ENCODE measurements around the gene TBC1D22B.

Gene TBC1D22B

GRCh38 chr6:37239950-37240713 lies 17.4 kb upstream of the TBC1D22B start:
- peak; percentile 29 for DNase-seq (ENCODE audit: low spot score)

GRCh38 chr6:37241131-37241530 lies 16.4 kb upstream of the TBC1D22B start:
- DNase-seq (ENCODE audit: low spot score): no peak

GRCh38 chr6:37241775-37242428 lies 15.7 kb upstream of the TBC1D22B start:
- no peak for DNase-seq (ENCODE audit: low spot score)

GRCh38 chr6:37242429-37243052 lies 15.0 kb upstream of the TBC1D22B start:
- DNase-seq (ENCODE audit: low spot score): peak; percentile 21

- DNase-seq (ENCODE audit: low spot score): no peak
Measured at GRCh38 chr6:37243131-37243815, 14.3 kb upstream of the TBC1D22B start.

GRCh38 chr6:37243816-37244370 lies 13.7 kb upstream of the TBC1D22B start:
- no peak for DNase-seq (ENCODE audit: low spot score)

GRCh38 chr6:37244430-37245310 lies 12.9 kb upstream of the TBC1D22B start:
- DNase-seq (ENCODE audit: low spot score): no peak

- no peak for DNase-seq (ENCODE audit: low spot score)
Measured at GRCh38 chr6:37251211-37251780, 6.3 kb upstream of the TBC1D22B start.

- no peak for DNase-seq (ENCODE audit: low spot score)
Measured at GRCh38 chr6:37253486-37254007, 4.0 kb upstream of the TBC1D22B start.

- no peak for DNase-seq (ENCODE audit: low spot score)
Measured at GRCh38 chr6:37254881-37255280, 2.7 kb upstream of the TBC1D22B start.

GRCh38 chr6:37256692-37257319 lies 766 bp upstream of the TBC1D22B start:
- no peak for DNase-seq (ENCODE audit: low spot score)

- no peak for DNase-seq (ENCODE audit: low spot score)
Measured at GRCh38 chr6:37257320-37257633, 295 bp upstream of the TBC1D22B start.

GRCh38 chr6:37258405-37259105 lies 983 bp downstream of the TBC1D22B start:
- DNase-seq (ENCODE audit: low spot score): peak; percentile 6

- DNase-seq (ENCODE audit: low spot score): no peak
Measured at GRCh38 chr6:37259191-37259590, 1.6 kb downstream of the TBC1D22B start.

GRCh38 chr6:37260040-37260439 lies 2.5 kb downstream of the TBC1D22B start:
- DNase-seq (ENCODE audit: low spot score): no peak

- no peak for DNase-seq (ENCODE audit: low spot score)
Measured at GRCh38 chr6:37260444-37260843, 2.9 kb downstream of the TBC1D22B start.

GRCh38 chr6:37261198-37261597 lies 3.6 kb downstream of the TBC1D22B start:
- DNase-seq (ENCODE audit: low spot score): no peak

- DNase-seq (ENCODE audit: low spot score): no peak
Measured at GRCh38 chr6:37262446-37263026, 5.0 kb downstream of the TBC1D22B start.

- no peak for DNase-seq (ENCODE audit: low spot score)
Measured at GRCh38 chr6:37265001-37265400, 7.4 kb downstream of the TBC1D22B start.

Data from cerebellar cortex (tissue), 1 donor.